Activated CD8-positive, alpha-beta memory T cell treated with anti-CD3 and anti-CD28 coated beads, Interleukin-2, amount 10 ng/mL, durations not matched to agents 7 days and 5 days (primary cell): Measurements from ENCODE around the gene CADPS. TPM values are rescaled to one million over a fixed set of nuclear protein-coding genes. Genes with fewer than 3 reads are reported as not detected.

Experiments used
- ATAC-seq: fragments of 150-1000 bp; cut with Tn5 transposase; one replicate; pipeline ENCODE4 v1.10.0; 2021; ENCODE audit warnings: moderate library complexity
- CTCF ChIA-PET: fragments of 350-600 bp; sonication (Branson Sonifier 250); formaldehyde crosslinking; loops from one replicate; lab custom pipeline; 2021; ENCODE audit warnings: antibody characterized with exemption; lab: Charles Lee
- DNase-seq: peaks from one replicate; pipeline ENCODE4 v3.0.0-alpha.2; 2020
- H3K27ac Mint-ChIP-seq: one replicate; pipeline ENCODE4 v1.8.0; 2021; ENCODE audit warnings: mild to moderate bottlenecking, mixed read lengths
- H3K27me3 Mint-ChIP-seq: one replicate; pipeline ENCODE4 v1.8.0; 2021; ENCODE audit warnings: mixed read lengths
- H3K36me3 Mint-ChIP-seq: one replicate; pipeline ENCODE4 v1.8.0; 2021; ENCODE audit warnings: mild to moderate bottlenecking, mixed read lengths
- H3K4me1 Mint-ChIP-seq: one replicate; pipeline ENCODE4 v1.8.0; 2021; ENCODE audit warnings: mixed read lengths
- H3K4me3 Mint-ChIP-seq: one replicate; pipeline ENCODE4 v1.8.0; 2021; ENCODE audit warnings: mild to moderate bottlenecking, moderate library complexity, mixed read lengths
- H3K9me3 Mint-ChIP-seq: one replicate; pipeline ENCODE4 v1.8.0; 2022; ENCODE audit warnings: low read depth, mixed read lengths
- total RNA-seq, 2 experiments: library from RNA; stranded (reverse); gene quantifications; one replicate each; pipeline ENCODE4 v1.2.3, GENCODE V29; 2021

The CADPS gene
- total RNA-seq, 2 experiments from 2014 or later: not detected

GRCh38 chr3:62777674-62778073, 97.5 kb downstream of the CADPS start:
- no peaks in the 10 kb centered on the region for H3K9me3 Mint-ChIP-seq
- no peaks in the 10 kb centered on the region for H3K36me3 Mint-ChIP-seq
- H3K4me1 Mint-ChIP-seq: no peaks in the 10 kb centered on the region
- no peak for ATAC-seq
- no peak overlapping the region for H3K27ac Mint-ChIP-seq
- no peaks in the 10 kb centered on the region for H3K27me3 Mint-ChIP-seq
- no peak for DNase-seq
- H3K4me3 Mint-ChIP-seq: no peak overlapping the region
- CTCF ChIA-PET: no interaction called here

GRCh38 chr3:62777130-62777529, 98.1 kb downstream of the CADPS start:
- Mint-ChIP-seq H3K4me3 (no peak overlapping the region), H3K27me3 (no peaks in the 10 kb centered on the region), H3K36me3 (no peaks in the 10 kb centered on the region), H3K27ac (no peak overlapping the region), H3K4me1 (no peaks in the 10 kb centered on the region), H3K9me3 (no peaks in the 10 kb centered on the region)
- ATAC-seq (no peak), DNase-seq (no peak)
- CTCF ChIA-PET: no interaction called here

- ATAC-seq (no peak), DNase-seq (no peak)
- H3K36me3 Mint-ChIP-seq: no peaks in the 10 kb centered on the region
- H3K4me3 Mint-ChIP-seq: no peak overlapping the region
- CTCF ChIA-PET: no interaction called here
- H3K27me3 Mint-ChIP-seq: no peaks in the 10 kb centered on the region
- no peaks in the 10 kb centered on the region for H3K9me3 Mint-ChIP-seq
- no peak overlapping the region for H3K27ac Mint-ChIP-seq
- H3K4me1 Mint-ChIP-seq: no peaks in the 10 kb centered on the region
Measured at GRCh38 chr3:62774221-62774620, 101.0 kb downstream of the CADPS start.

GRCh38 chr3:62771331-62772072, 103.7 kb downstream of the CADPS start:
- H3K36me3 Mint-ChIP-seq: no peaks in the 10 kb centered on the region
- H3K27ac Mint-ChIP-seq: no peak overlapping the region
- DNase-seq (no peak), ATAC-seq (no peak)
- no peaks in the 10 kb centered on the region for H3K27me3 Mint-ChIP-seq
- no peaks in the 10 kb centered on the region for H3K9me3 Mint-ChIP-seq
- H3K4me3 Mint-ChIP-seq: no peak overlapping the region
- no peaks in the 10 kb centered on the region for H3K4me1 Mint-ChIP-seq
- CTCF ChIA-PET: no interaction called here

DNA sequence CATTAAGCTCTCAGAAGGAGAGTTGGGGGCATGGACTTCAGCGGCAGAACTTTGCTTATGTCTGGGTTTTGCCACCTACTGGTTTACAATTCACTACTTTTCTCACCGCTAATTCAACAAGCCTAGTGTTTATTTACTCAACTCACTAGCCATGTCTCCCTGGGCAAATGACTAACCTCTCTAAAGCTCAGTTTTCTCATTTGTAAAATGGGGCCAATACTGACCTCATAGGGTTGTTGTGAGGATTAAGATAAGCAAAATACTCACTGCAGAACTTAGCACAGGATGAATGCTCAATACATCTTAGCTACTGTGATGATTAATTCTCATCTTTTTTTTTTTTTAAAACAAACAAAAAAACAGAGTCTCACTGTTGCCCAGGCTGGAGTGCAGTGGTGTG, 106.3 kb downstream of the CADPS start:
- ATAC-seq (no peak), DNase-seq (no peak)
- Mint-ChIP-seq H3K27ac (no peak overlapping the region), H3K27me3 (no peaks in the 10 kb centered on the region), H3K4me3 (no peak overlapping the region), H3K36me3 (no peaks in the 10 kb centered on the region), H3K9me3 (no peaks in the 10 kb centered on the region), H3K4me1 (no peaks in the 10 kb centered on the region)
- CTCF ChIA-PET: no interaction called here

DNA sequence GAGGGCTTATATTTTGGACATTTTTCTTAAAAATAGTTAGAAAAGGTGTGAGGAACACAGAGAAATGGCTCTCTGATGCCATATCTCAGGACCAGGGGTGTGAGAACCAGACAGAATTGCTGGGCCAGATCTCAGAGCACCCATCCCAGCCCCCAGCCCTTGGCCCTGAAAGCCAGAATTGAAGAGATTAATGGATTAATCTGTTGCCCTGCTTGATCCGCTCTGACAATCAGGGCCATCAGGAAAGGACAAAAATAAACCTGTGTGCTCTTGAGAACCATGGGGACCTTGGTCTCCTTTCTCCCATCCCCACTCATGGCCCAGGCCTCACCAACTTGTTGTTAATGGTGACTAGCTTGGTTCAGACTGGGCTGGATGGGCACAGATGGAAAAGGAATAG, 113.5 kb downstream of the CADPS start:
- Mint-ChIP-seq H3K36me3 (no peaks in the 10 kb centered on the region), H3K4me1 (no peaks in the 10 kb centered on the region), H3K27ac (no peak overlapping the region), H3K9me3 (no peaks in the 10 kb centered on the region), H3K27me3 (no peaks in the 10 kb centered on the region), H3K4me3 (no peak overlapping the region)
- ATAC-seq (no peak), DNase-seq (no peak)
- CTCF ChIA-PET: no interaction called here

DNA sequence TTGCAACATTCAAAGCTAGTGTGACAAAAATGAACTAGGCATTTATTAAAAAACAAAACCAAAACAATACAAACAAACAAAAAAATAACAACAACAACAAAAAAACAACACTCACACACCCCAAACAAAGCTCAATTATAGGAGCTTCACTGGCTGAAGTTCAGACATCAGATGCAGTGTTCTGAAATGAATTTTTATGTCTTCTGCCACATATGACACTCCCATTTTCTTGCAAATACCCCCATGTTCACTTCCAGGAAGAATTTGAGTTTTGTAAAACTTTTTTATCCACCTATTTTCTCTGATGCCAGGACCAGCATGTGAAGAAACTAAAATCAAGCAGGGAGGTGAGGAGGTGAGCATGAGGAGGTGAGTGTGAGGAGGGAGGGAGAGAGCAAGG, 113.9 kb downstream of the CADPS start:
- no peaks in the 10 kb centered on the region for H3K36me3 Mint-ChIP-seq
- DNase-seq (no peak), ATAC-seq (no peak)
- CTCF ChIA-PET: no interaction called here
- H3K4me3 Mint-ChIP-seq: no peak overlapping the region
- no peak overlapping the region for H3K27ac Mint-ChIP-seq
- H3K9me3 Mint-ChIP-seq: peaks cover 3% of the 10 kb centered on the region
- no peaks in the 10 kb centered on the region for H3K27me3 Mint-ChIP-seq
- no peaks in the 10 kb centered on the region for H3K4me1 Mint-ChIP-seq

DNA sequence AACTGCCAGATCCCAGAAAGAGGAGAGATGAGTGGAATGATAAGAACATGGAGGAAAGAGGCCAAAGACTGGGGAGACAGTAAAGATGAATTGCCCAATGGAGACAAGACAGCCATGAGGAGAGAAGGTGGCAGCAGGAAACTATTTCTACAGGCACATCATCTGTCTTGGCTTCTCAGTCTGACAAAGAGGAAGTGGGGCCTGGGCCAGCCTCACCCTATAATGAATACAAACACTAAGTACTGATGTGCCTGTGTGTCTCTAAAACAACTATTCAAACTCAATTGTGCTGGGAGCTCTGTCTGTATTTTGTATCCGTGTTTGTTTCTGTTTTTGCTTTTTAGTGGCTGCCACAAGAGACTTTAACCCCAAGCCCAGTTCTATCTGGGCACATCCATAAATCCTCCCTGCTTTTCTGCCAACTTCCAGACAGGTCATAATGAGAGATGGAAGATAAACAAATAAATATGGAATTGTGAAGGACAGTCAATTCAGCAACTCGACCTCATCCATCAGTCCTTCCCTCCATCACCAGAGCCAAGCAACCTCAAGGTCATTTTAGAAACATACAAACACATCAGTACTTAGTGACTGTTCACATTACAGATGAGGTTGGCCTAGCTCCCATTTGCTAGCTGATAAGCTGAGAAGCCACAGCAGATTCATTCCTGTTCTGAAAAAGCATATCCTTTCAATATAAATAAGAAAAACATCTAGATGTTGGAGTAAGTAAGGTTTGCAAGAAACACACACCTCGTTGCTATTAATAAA, 116.7 kb downstream of the CADPS start:
- ATAC-seq (no peak), DNase-seq (no peak)
- CTCF ChIA-PET: no interaction called here
- Mint-ChIP-seq H3K4me1 (no peaks in the 10 kb centered on the region), H3K27me3 (no peaks in the 10 kb centered on the region), H3K27ac (no peak overlapping the region), H3K4me3 (no peak overlapping the region), H3K9me3 (peaks cover 3% of the 10 kb centered on the region), H3K36me3 (no peaks in the 10 kb centered on the region)

DNA sequence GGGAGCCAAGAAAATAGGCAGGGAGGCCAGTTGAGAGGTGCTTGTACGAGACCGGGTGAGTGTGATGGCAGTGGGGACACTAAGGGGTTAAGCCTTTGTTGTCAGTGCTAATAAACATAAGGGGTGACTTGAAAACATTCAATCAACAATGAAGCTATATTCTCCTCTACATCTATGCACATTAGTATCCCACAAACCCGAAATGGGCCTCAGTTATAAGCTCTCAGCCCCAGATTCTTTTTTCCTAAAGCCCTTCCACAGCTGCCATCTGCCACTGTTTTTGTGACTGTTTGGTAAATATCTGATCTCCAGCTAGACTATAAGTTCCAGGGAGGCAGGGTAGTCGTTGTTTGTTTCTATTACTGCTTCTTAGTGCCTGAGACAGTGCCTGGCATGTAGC, 118.2 kb downstream of the CADPS start:
- H3K4me3 Mint-ChIP-seq: no peak overlapping the region

GRCh38 chr3:62755285-62755684, 119.9 kb downstream of the CADPS start:
- Mint-ChIP-seq H3K27me3 (no peaks in the 10 kb centered on the region), H3K36me3 (no peaks in the 10 kb centered on the region), H3K27ac (no peak overlapping the region), H3K9me3 (peaks cover 3% of the 10 kb centered on the region), H3K4me3 (no peak overlapping the region), H3K4me1 (no peaks in the 10 kb centered on the region)
- DNase-seq (no peak), ATAC-seq (no peak)
- CTCF ChIA-PET: no interaction called here

More for the DNA sequence above, 118.2 kb downstream of the CADPS start:
- Mint-ChIP-seq H3K27ac (no peak overlapping the region), H3K4me1 (no peaks in the 10 kb centered on the region), H3K27me3 (no peaks in the 10 kb centered on the region), H3K36me3 (no peaks in the 10 kb centered on the region), H3K9me3 (peaks cover 3% of the 10 kb centered on the region)
- ATAC-seq (no peak), DNase-seq (no peak)
- CTCF ChIA-PET: no interaction called here

GRCh38 chr3:62749657-62750056, 125.6 kb downstream of the CADPS start:
- DNase-seq (no peak), ATAC-seq (no peak)
- Mint-ChIP-seq H3K4me3 (no peak overlapping the region), H3K4me1 (no peaks in the 10 kb centered on the region), H3K27me3 (no peaks in the 10 kb centered on the region), H3K36me3 (no peaks in the 10 kb centered on the region), H3K9me3 (no peaks in the 10 kb centered on the region), H3K27ac (no peak overlapping the region)
- CTCF ChIA-PET: no interaction called here

- Mint-ChIP-seq H3K27me3 (no peaks in the 10 kb centered on the region), H3K9me3 (no peaks in the 10 kb centered on the region), H3K4me3 (no peak overlapping the region), H3K36me3 (no peaks in the 10 kb centered on the region), H3K4me1 (no peaks in the 10 kb centered on the region), H3K27ac (no peak overlapping the region)
- no peak for DNase-seq
- CTCF ChIA-PET: no interaction called here
- no peak for ATAC-seq
Measured at GRCh38 chr3:62749130-62749529, 126.1 kb downstream of the CADPS start.

DNA sequence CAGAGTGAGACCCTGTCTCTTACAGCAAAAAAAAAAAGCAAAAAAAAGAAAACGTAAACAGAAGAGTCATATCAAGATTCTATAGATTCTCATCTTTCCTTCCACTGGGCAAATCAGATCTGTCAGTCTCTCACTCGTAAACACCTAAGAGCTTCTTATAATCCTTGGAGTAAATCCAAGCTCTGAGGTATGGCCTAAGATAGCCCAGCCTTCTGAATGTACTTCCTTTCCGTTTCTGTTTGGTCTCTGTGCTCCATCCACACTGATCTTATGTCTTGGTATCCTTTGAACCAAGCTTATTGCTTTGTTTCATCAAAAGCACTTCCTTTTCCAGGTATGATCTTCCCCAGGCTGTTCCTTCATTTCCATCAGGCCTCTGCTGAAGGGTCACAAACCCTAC, 137.8 kb downstream of the CADPS start:
- ATAC-seq (no peak), DNase-seq (no peak)
- H3K9me3 Mint-ChIP-seq: no peaks in the 10 kb centered on the region
- H3K4me1 Mint-ChIP-seq: no peaks in the 10 kb centered on the region
- H3K4me3 Mint-ChIP-seq: no peak overlapping the region
- no peak overlapping the region for H3K27ac Mint-ChIP-seq
- CTCF ChIA-PET: no interaction called here
- H3K27me3 Mint-ChIP-seq: no peaks in the 10 kb centered on the region
- H3K36me3 Mint-ChIP-seq: no peaks in the 10 kb centered on the region

GRCh38 chr3:62735510-62735909, 139.7 kb downstream of the CADPS start:
- Mint-ChIP-seq H3K36me3 (no peaks in the 10 kb centered on the region), H3K27me3 (no peaks in the 10 kb centered on the region), H3K9me3 (no peaks in the 10 kb centered on the region), H3K27ac (no peak overlapping the region), H3K4me1 (no peaks in the 10 kb centered on the region), H3K4me3 (no peak overlapping the region)
- CTCF ChIA-PET: no interaction called here
- DNase-seq (no peak), ATAC-seq (no peak)
